ENCODE measurements around the gene ATXN7L1.
"Not testable (repeated sequence)": the region's sequence is repeated elsewhere in the genome, so short reads cannot be mapped to it uniquely, and the experiment has no call there.

Gene ATXN7L1

DNA sequence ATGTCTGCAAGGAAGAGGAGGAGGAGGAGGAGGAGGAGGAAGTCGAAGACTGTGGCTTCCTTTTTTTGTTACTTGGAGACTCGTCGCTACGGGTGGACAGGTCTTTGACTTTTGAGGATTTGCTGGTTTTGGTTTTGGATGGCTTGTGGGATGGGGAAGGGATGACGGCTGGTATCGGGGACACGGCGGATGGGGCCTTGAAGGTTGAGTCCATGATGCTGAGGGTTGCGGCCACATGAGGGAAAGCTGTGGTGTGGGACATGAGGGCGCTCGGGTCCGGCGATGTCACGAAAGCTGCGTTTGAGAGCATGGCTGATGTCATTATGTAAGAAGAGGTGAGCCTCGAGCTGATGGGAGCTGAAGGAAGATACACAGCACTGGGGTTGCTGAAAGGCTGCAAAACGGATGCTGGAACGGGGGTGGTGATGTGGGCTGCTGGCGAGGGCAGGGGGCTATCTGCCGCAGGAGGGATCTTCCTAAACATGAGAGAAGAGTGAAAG, 262.0 kb downstream of the ATXN7L1 start:
- no peak for DNase-seq (ENCODE audit: low read depth in 3 of 3)

DNA sequence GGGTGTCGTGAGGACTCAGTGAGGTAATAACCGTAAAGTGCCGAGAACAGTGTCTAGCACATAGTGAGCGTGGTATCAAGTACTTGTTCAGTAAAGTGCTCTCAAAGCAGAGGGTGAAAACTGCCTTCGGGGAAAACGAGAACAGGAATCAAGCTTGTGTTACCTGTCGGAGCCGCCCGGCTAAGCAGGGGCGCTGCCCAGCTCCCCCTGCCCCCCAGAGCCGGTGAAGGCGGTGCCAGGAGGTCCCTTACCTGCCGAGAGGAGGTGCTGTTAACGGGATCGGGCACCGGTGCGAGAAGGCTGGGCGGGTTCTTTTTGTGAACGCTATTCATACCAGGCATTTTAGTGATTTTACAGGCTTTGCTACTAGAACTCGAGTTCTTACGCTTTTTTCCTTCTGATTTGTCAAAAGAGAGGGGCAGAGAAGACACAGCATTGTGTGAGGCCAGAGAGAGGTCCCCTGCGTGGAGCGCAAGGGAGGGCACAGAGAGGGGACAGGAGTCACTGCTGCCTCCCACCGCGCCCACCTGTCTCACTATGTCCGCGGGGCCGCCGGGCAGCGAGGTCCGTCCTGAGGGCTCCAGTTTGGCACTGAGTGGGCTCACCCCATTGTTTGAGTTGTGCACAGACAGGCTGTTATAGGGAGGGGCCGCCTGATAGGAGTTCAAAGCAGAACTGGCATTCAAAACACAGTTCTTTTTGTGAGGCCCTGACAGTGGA, 262.6 kb downstream of the ATXN7L1 start:
- no peak for DNase-seq (ENCODE audit: low read depth in 3 of 3)

DNA sequence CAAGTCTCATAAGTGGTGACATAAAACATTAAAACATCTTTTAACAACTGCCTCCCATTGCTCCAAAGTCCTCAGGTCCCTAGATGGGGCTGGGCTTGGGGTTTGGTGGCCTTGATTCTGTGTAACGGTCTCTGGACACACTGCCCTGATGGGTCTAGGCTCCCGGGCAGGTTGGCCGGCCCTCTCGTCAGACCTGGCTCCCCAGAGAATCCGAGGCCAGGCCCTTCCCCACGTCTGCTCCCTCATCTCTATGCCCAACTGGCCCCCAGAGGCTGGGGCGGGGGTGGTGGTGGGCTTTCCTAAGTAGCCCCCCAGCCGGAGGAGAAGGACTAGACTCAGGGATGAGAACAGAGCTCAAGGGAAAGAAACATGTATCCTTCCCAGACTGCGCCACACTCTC, 263.6 kb downstream of the ATXN7L1 start:
- no peak for DNase-seq (ENCODE audit: low read depth in 3 of 3)

DNA sequence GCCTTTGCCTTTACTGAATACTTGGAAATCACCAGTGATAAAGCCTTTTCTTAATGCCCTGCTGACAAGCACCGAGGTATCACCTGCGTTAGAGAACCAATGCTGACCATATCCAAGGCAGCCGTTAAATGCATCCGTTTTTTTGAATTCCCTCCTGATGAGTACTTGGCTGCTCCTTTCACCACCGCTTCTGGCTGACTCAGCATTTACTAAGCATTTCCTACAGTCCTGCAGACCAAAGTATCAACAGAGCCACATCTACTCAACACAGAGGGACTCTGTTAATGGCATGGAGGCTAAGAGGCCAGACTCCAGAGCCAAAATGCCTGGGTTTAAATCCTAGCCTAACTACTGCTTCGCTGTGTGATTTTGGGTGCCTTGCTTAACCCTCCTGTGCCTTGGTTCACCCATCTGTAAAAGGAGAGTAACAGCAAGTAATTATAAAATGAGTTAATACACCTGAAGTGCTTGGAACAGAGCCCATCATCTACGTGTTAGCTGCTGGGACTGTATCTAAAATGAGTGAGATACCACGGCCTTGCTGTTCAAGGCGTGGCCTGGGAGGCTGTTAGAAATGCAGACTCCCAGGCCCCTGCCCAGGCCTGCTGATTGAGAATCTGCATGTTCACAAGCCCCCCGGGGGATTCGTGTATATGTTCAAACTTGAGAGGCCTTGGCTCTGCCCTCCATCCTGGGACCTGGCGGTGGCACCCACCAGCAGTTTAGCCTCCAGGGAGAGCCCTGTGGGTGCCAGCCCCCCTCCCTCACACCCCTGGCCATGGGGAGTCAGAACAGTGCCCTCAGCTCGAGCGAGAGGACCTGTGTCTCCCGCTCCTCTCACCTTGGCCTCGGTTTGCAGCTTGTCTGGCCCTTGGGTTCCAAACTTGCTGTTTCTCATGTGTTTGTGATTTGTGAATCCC, 264.3 kb downstream of the ATXN7L1 start:
- DNase-seq (ENCODE audit: low read depth in 3 of 3), result no peak

DNA sequence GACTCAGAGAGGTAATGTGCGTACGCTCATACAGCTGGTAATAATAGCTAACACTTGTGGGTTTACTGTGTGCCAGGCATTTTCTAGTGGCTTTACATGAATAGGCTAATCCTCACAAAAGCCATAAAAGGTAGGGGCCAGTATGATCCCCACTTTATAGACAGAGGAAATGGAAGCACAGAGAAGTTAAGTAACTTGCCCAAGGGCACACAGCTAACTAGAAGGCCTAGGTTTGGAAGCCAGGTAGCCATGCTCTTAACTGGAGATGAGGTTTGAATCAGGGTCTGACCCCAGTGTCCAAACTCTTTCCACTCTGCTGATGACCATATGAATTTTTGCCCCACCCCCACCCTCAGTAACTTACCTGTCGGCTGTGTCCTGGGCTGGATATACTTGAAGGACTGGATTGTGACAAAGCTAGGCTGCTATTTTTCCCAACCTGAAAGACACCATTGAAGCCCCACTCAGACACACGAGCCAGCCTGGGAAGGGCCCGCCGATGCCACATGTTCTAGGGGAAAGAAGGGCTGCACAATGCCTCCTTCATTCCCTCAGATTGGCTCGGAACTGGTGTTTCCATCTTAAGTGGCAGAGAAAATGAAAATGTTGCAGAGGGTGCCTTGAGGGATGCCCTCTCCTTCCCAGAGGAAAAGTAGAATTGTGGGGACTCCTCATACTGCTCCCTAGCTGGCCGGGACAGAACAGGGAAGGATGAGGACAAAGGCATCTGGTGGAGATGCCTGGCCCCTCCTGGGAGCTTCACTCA, 266.1 kb downstream of the ATXN7L1 start:
- DNase-seq (ENCODE audit: low read depth in 3 of 3), result no peak

DNA sequence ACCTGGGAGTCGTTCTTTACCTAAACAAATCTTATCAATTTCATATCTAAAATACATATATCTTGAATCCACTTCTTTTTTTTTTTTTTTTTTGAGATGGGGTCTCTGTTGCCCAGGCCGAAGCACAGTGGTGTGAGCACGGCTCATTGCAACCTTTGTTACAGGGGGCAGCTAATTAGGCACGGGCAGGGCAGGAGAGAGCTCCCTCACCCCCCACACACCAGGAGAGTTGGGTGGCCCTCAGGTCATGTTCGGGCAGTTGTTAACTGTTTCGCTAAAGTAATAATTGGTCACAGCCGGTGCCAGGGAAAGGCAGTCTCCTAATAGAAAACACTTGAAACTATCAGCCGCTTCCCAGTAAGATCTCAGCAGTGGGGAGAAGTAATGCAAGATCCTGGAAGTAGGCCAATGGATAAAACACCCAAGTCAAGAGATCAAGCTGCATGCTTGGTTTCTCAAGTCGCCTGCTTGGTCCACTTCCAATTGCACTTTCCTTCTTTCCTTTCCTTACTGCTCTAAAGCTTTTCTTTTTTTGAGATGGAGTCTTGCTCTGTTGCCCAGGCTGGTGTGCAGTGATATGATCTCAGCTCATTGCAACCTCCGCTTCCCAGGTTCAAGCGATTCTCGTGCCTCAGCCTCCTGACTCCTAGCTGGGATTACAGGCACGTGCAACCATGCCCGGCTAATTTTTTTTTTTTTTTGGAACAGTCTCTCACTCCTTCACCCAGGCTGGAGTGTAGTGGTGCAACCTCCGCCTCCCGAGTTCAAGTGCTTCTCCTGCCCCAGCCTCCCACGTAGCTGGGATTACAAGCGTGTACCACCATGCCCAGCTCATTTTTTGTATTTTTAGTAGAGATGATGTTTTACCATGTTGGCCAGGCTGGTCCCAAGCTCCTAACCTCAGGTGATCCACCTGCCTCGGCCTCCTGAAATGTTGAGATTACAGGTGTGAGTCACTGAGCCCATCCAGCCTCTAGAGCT, 273.8 kb downstream of the ATXN7L1 start:
- no peak for DNase-seq (ENCODE audit: low read depth in 3 of 3)

DNA sequence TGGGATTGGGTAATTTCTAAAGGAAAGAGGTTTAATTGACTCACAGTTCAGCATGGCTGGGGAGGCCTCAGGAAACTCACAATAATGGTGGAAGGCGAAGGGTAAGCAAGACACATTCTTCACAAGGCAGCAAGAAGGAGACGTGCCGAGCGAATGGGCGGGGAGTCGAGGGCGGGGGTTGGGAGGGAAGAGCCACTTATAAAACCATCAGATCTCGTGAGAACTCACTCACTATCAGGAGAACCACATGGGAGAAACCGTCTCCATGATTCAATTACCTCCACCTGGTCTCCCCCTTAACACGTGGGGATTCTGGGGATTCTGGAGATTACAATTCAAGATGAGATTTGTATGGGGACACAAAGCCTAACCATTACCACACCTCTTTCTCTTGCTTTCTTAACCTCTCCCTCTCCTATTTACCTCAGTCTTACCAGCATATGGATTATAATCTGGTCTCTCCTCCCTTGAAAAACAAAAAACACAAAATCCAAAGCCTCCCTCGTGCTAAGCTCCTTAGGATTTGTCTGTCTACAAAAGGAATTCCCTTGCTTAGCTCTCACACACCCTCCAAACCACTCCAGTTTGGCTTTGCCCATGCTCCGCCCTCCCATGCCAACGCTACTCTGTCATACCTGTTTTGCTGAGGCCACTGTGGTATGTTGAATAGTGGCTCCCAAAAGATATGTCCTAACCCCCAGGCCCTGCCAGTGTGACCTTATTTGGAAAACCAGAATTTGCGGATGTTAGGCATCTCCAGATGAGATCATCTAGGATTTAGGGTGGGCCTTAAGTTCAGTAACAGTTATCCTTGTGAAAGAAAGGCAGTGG, 275.5 kb downstream of the ATXN7L1 start:
- no peak for DNase-seq (ENCODE audit: low read depth in 3 of 3)

DNA sequence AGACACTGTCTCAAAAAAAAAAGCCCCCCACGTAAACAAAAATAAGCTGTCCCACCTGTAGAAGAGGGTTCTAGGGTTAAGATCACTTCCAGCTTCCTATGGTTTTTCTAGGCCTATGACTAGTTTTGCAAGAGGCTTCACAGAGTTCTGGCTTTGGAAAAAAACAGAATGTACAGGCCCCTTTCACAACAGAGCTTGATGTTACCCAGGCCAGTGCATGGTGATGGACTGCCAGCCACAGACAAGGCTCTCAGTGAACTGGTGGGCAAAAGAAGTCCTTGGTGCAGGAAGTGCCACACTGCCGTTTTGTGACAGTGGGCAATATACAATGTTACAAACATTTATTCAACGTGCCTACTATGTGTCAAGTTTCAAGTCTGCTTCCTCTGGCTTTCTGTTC, 276.8 kb downstream of the ATXN7L1 start:
- DNase-seq (ENCODE audit: low read depth in 3 of 3), result no peak

DNA sequence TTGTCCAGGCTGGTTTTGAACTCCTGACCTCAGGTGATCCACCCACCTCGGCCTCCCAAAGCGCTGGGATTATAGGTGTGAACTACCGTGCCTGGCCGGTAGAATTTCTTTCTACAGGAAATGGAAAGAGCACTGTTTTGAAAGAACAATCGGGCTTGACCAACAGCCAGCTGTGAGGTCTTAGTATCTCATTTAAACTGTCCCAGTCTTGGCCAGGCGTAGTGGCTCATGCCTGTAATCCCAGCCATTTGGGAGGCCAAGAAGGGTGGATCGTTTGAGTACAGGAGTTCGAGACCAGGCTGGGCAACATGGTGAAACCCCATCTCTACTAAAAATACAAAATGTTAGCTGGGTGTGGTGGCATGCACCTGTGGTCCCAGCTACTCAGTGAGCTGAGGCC, 277.3 kb downstream of the ATXN7L1 start:
- not testable (repeated sequence) for DNase-seq (ENCODE audit: low read depth in 3 of 3)

DNA sequence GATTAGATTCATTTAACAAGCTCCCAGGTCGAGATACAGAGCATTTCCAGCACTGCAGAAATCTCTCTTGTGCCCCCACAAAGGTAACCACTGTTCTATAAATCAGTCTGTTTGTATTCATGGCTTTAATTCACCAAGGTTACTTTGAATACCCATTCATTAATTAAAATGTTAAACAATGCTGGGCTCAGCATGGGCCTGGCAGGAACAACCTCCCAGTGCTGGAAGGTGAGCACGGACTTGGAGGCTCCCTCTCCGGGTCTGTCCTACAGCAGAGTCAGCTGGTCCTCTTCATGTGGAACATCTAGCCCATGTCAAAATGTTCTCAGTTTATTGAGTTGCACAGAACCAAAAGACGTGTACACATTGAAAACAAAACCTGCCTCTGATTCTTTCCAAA, 279.5 kb downstream of the ATXN7L1 start:
- DNase-seq (ENCODE audit: low read depth in 3 of 3), result no peak

DNA sequence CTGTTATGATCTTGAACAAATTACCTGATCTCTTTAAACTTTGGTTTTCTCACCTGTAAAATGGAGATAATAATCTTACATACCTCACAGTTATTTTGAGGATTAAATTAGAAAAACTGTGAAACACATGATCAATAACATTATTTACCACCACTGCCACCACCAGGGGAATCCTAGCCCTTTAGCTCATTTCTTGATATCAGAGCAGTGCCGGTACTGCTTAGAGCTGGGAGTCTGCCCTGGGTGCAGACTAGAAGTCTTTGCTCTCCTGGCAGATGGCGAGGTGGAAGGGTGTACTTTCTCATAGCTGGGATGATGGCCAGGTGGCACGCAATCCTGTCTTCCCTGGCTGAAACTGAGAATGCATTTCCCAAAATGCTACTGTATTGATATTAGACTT, 282.4 kb downstream of the ATXN7L1 start:
- no peak for DNase-seq (ENCODE audit: low read depth in 3 of 3)

DNA sequence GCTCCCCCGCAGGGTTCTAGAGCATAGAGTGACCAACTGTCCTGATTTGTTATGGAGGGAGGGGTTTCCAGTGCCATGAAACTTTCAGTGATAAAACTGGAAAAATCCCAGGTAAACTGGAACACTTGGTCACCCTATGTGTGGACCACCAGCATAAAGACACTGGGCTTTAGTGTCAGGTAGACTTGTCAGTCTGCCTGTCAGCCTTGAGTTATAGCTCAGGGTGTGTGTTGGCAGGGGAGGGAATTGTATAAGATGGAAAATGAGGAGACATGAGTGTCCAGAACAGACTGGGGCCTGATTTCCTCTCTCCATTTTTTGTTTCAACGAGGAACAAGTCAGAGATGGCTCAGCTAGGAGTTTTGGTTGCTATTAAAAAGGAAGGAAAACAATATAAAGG, 284.9 kb downstream of the ATXN7L1 start:
- no peak for DNase-seq (ENCODE audit: low read depth in 3 of 3)

DNA sequence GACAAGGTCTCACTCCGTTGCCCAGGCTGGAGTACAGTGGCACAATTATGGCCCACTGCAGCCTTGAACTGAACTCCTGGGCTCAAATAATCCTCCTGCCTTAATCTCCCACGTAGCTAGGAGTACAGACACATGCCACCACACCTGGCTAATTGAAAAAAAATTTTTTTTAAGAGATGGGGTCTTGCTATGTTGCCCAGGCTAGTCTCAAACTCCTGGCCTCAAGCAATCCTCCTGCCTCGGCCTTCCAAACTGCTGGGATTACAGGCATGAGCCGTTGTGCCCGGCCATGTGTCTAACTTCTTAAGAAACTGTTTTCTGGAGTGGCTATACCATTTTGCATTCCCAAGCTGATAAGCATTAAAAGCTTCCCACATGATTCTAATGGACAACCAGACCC, 285.6 kb downstream of the ATXN7L1 start:
- no peak for DNase-seq (ENCODE audit: low read depth in 3 of 3)

DNA sequence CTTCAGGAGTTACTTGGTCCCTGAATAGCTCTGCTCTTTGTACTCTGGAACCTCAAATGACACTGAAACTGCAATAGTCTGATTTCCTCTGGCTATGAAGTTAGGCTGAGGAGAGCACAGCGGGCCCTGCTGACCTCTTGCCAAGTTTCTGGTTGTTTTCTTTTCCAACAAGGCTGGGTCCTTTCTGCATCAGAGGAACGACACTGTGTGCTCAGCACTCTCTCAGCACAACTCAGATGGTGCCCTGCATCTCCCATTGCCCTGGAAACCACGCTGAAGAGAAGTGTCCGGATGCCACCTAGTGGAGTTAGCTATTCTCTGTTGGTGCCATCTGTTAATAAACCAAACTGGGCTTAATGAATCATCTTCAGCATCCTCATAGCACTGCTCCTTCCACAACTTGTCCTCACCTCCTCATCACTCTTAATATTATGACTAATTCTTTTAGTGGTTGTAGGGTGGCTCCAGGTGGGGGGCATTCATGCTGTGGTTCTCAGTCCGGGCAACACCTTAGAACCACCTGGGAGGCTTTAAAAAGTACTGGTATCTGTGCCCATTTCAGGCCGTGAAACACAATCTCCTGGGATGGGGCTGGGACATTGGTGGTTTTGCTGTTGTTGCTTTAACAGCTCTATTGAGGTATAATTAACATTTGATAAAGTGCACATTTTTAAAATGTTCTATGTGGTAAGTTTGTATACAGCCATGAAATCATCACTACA, 286.9 kb downstream of the ATXN7L1 start:
- peak; percentile 3 to 18 (median 9) for DNase-seq (ENCODE audit: low read depth in 3 of 3)

DNA sequence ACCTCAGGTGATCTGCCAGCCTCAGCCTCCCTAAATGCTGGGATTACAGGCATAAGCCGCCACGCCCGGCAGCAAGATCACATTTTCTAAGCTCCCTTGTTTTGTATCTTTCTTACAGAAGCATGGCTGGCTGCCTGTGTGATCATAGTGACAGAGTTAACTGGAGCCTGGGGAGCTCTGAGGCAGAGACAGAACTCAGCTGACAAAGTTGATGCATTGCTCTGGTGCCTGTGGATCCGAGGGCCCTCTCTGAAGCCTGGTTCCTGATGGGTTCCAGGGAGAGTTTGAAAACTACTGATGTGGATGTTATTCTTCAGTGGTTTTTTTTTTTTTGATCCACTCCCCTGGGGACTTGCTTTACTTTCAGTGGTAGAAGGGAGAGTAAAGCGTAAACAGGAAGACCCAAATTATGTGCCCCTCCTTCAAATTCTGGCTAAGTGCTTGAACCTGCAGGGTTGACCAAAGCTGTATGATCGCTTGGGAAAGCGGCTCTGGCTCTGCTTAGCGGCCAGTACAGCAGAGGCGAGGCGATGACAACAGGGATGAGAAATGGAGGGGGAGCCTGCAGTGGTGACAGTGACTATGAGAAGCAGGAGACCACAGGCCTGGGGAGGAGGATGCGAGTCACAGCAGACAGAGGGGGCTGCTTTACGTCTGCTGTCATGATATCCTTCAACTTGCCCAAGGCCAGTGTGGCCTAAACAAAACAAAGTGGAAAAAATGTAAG, 288.3 kb downstream of the ATXN7L1 start:
- DNase-seq (ENCODE audit: low read depth in 3 of 3), result no peak

DNA sequence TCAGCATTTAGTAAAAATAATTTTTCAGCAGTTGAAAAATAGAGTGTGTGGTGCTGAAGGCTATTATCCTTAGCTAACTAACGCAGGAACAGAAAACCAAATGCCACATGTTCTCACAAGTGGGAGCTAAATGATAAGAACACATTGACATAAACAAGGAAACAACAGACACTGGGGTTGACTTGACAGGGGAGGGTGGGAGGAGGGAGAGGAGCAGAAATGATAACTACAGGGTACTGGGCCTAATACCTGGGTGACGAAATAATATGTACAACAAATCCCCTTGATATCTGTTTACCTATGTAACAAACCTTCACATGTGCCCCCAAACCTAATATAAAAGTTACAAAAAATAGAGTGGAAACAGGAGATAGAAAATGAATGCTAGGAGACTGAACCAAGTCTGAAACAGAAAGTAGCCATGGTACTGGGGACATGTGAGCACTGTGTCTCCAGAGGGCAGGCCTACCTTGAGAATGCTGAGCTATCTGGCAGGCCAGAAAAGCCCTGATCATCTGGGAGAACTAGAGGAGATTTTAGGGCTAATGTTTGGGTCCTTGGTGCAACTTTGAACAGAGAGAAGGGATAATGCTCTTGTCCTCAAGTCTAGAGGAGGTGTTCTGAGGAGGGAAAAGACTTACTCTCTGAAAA, 290.4 kb downstream of the ATXN7L1 start:
- DNase-seq (ENCODE audit: low read depth in 3 of 3), result no peak

DNA sequence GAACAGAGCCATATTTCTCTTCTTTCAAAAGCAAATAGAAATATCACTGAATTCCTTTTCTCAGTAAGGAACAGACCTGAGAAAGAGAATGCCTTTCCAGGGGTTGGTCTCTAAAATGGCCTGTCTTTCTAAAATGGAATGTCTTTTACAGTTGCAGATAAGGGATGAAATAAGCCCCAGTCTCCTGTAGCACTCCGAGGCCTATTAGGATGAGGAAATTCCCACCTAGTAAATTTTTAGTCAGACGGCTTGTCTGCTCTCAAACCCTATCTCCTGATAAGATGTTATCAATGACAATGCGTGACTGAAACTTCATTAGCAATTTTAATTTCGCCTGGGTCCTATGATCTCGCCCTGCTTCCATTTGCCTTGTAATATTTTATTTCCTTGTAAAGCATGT, 292.2 kb downstream of the ATXN7L1 start:
- no peak for DNase-seq (ENCODE audit: low read depth in 3 of 3)

DNA sequence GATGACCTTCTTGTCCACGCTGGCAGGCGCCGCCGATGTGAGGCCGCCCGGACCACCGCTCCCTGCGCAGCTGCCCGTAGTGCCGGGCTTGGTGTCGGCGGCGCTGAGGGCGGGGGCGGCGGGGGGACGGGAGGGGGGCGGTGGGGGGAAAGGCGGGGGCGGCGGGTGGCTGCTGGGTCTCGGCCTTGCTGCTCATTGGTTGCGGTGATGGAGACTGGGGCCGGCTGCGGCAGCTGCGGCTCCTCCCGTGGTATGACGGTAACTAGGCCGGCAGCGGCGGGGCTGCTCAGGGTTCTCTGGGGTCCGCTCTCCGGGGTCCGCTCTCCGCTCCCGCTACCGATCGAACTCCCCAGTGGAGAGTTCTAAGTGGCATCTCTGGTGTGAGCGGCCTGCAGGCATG, 293.3 kb downstream of the ATXN7L1 start:
- no peak for DNase-seq (ENCODE audit: low read depth in 3 of 3)

Measured in stimulated activated CD4-positive, alpha-beta T cell treated with anti-CD3 and anti-CD28 coated beads, TNF-alpha, amount 100 ng/mL, for 4 hours (primary cell).